Kidney epithelial cell (primary cell): ENCODE measurements around the gene SAXO2. TPM values are rescaled to one million over a fixed set of nuclear protein-coding genes. Genes with fewer than 3 reads are reported as not detected.
"Not testable (repeated sequence)": the region's sequence is repeated elsewhere in the genome, so short reads cannot be mapped to it uniquely, and the experiment has no call there.

Experiments
- DNase-seq: peaks from one replicate; pipeline ENCODE4 v3.0.0-alpha.2; 2010; ENCODE audit warnings: low read depth
- H3K27me3 ChIP-seq: 2 replicates; pipeline ENCODE4 v1.6.0; 2011; ENCODE audit warnings: low read length; ENCODE audit not compliant: control insufficient read depth, insufficient read depth
- H3K36me3 ChIP-seq: 2 replicates; pipeline ENCODE4 v1.5.1; 2011; ENCODE audit warnings: low read length; ENCODE audit not compliant: control insufficient read depth, insufficient read depth
- H3K4me3 ChIP-seq: 2 replicates; pipeline ENCODE4 v1.5.1; 2011; ENCODE audit warnings: low read depth, mild to moderate bottlenecking, control low read depth, low read length
- total RNA-seq: library from RNA; depleted of rRNA; stranded (reverse); fragments of >200 nt; gene quantifications from 2 replicates; pipeline ENCODE4 v1.2.3, GENCODE V29; 2015
- TF ChIP-seq, protein P1 (sequence below): IDR thresholded peaks from 2 replicates; pipeline ENCODE4 v1.5.1; 2011; ENCODE audit warnings: mild to moderate bottlenecking, moderate library complexity, low read length, control low read depth, inconsistent platforms; ENCODE audit not compliant: insufficient read depth, poor library complexity, severe bottlenecking

The SAXO2 gene
- total RNA-seq, 1 donor from 2014 or later = 0.79 TPM

DNA sequence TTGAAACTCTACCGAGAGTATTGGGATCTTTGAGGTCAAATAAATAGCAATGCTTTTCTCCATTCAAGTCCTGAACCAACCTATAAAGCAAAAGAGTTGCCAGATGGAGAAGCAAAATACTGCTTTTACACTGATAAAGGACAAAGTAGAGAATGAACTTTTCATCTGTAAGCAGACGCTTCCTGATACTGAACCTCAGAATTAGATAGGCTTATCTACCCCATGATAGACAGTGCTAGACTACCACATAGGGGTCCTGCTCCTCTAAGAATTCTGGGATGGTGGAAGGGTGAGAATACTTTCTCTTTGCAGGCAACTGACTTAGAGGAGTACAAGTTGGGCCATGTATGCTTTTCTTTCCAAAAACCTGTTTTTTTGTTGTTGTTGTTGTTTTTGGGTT lies 9.5 kb downstream of the SAXO2 start:
- Histone ChIP-seq H3K36me3 (no peaks in the 10 kb centered on the region), H3K27me3 (no peaks in the 10 kb centered on the region), H3K4me3 (no peak overlapping the region)
- DNase-seq = no peak
- TF ChIP-seq, protein P1, sequence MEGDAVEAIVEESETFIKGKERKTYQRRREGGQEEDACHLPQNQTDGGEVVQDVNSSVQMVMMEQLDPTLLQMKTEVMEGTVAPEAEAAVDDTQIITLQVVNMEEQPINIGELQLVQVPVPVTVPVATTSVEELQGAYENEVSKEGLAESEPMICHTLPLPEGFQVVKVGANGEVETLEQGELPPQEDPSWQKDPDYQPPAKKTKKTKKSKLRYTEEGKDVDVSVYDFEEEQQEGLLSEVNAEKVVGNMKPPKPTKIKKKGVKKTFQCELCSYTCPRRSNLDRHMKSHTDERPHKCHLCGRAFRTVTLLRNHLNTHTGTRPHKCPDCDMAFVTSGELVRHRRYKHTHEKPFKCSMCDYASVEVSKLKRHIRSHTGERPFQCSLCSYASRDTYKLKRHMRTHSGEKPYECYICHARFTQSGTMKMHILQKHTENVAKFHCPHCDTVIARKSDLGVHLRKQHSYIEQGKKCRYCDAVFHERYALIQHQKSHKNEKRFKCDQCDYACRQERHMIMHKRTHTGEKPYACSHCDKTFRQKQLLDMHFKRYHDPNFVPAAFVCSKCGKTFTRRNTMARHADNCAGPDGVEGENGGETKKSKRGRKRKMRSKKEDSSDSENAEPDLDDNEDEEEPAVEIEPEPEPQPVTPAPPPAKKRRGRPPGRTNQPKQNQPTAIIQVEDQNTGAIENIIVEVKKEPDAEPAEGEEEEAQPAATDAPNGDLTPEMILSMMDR = no peak

DNA sequence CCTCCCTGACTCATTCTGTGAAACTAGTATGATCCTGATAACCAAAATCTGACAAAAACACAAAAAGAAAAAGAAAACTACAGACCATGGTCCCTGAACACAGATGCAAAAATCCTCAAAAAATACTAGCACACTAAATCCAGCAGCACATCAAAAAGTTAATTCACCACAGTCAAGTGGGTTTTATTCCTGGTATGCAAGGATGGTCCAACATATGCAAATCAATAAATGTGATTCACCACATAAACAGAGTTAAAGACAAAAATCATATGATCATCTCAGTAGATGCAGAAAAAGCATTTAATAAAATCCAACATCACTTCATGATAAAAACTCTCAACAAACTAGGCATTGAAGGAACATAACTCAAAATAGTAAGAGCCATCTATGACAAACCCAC lies 12.8 kb downstream of the SAXO2 start:
- DNase-seq = no peak
- Histone ChIP-seq H3K36me3 (no peaks in the 10 kb centered on the region), H3K27me3 (no peaks in the 10 kb centered on the region), H3K4me3 (no peak overlapping the region)
- TF ChIP-seq, protein P1 = no peak

DNA sequence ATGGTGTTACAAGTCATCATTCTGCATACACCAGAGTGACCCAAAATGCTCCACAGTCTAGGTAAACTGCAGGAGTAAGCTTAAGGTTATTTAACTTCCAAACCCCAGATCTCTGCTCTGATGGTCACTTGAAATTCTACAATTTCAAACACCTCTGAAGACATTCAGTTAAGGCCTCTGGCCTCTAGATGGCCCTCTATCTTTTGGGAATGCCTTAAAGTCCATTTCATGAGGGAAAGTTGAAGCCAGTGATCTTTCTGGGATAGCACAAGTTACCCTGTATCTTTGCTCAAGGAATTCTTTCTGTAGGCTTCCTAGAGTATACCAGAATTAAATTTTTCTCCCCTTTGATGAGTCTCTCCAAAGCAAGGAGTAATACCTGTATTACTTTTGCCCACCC lies 18.7 kb downstream of the SAXO2 start:
- TF ChIP-seq, protein P1 = peak; percentile 23
- DNase-seq, H3K36me3 ChIP-seq, H3K27me3 ChIP-seq, H3K4me3 ChIP-seq: not testable (repeated sequence)

DNA sequence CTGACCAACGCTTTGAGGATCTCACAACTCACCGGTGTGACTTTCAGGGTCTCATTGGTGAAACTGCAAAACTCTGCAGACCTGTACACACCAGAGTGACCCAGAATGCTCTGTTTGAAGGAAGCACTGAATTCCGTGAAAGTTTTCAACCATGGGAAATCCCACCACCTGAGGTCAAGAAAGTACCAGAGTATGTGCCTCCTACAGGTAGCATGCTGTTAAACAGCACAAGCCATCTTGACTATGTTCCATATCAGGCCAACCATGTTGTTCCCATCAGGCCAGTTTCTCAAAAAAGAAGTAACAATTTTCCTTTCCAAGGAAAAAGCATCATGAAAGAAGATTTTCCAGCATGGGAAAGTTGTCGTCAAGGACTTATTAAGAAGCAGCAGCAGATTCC lies 19.8 kb downstream of the SAXO2 start:
- DNase-seq = not testable (repeated sequence)

DNA sequence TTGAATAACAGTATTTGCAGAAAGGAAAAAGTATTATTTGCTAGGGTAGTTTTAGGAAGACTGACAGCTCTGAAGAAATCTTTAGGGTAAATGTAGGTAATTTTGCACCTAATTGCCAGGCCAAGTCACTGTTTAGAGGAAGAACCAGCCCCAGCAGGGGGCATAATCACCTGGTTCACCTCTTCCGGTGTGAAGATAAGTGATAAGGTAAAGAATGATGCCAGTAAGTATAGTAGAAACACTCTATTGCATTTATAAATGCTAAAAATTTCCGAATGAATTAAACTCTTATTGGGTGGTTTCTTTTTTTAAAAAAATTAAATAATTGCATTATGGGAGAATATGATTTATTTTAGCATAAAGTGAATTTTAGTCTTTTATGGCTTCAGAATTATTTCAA lies 21.8 kb downstream of the SAXO2 start:
- H3K4me3 ChIP-seq, DNase-seq, H3K36me3 ChIP-seq: not testable (repeated sequence)

More for the DNA sequence above, 19.8 kb downstream of the SAXO2 start:
- not testable (repeated sequence) for H3K36me3 ChIP-seq, H3K4me3 ChIP-seq, H3K27me3 ChIP-seq

DNA sequence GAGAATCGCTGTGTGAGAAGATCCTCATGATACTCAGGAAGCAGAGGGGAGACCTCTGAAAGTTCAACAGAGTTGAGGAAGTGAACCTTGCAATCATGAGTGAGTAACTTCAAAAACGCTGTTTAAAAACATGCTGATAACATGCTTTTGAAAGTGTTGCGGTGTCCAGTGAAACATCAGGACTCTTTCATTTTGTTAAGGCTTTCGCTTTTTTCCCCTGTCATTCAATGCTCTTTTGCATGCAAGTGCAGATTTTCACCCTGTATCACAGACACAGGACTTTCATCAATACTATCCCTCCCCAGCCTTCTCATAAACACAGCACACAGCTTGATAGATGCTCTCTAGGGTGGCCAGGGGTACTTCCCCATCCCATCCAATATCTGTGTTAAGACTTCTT lies 23.9 kb downstream of the SAXO2 start:
- H3K27me3 ChIP-seq, H3K36me3 ChIP-seq: not testable (repeated sequence)

More for the DNA sequence above, 21.8 kb downstream of the SAXO2 start:
- H3K27me3 ChIP-seq = not testable (repeated sequence)

DNA sequence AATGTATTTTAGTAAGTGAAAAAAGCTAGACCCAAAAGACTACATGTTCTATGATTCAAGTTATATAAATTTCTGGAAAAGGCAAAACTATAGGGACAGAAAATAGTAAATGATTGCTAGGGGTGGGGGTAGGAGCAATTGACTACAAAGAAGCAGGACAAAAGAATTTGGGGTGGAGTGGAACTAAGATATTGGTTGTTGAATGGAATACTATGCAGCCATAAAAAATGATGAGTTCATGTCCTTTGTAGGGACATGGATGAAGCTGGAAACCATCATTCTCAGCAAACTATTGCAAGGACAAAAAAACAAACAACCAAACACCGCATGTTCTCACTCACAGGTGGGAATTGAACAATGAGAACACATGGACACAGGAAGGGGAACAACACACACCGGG lies 25.6 kb downstream of the SAXO2 start:
- not testable (repeated sequence) for DNase-seq, H3K27me3 ChIP-seq, H3K36me3 ChIP-seq, H3K4me3 ChIP-seq

More for the DNA sequence above, 23.9 kb downstream of the SAXO2 start:
- not testable (repeated sequence) for H3K4me3 ChIP-seq, DNase-seq

DNA sequence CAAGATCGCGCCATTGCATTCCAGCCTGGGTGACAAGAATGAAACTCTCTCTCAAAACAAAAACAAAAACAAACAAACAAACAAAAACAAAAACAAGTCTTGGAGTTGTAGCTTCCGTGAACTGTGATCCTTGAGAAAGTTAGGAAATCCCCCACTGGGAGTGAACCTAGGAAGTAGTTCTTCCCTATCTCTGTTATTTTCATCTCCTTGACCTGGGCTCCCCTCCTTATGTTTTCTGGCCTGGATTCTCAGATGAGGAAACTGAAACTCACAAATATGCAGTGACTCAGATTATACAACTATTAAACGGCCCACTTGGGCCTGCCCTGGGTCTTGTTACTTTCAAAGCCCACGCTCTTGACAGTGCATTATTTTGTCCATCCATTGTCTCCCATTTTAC lies 29.7 kb downstream of the SAXO2 start:
- no peak for DNase-seq
- TF ChIP-seq, protein P1 = no peak
- H3K4me3 ChIP-seq = no peak overlapping the region
- no peaks in the 10 kb centered on the region for H3K27me3 ChIP-seq
- H3K36me3 ChIP-seq = no peaks in the 10 kb centered on the region
